ENCODE data around the gene CETN1.

CETN1 gene

DNA sequence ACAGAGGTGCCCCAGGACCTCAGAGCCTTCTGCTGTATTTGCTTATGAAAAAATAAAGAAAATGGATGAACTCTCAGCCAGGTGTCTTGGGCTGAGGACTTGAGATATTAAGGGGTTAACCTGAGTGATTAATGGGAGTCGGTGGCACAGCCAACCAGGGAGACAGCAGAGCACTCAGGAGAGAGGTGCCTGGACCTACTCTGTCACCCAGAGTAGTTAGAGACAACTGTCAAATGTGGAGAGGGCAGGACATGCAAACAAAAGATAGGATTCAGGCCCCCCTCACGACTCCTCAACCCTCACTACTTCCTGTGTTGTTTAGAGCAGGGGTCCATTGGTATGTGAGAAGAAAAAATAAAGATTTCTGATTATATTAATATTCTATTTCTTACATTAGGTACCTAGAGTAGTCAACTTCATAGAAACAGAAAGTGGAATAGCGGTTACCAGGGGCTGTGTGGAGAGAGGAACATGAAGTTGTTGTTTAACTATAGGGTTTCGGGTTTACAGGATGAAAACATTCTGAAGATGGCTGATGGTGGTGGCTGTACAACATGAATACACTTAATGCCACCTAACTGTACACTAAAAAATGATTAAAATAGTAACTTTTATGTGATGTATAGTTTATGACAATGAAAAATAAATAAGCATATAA lies 28.6 kb upstream of the CETN1 start:
- TF ChIP-seq, protein P1, sequence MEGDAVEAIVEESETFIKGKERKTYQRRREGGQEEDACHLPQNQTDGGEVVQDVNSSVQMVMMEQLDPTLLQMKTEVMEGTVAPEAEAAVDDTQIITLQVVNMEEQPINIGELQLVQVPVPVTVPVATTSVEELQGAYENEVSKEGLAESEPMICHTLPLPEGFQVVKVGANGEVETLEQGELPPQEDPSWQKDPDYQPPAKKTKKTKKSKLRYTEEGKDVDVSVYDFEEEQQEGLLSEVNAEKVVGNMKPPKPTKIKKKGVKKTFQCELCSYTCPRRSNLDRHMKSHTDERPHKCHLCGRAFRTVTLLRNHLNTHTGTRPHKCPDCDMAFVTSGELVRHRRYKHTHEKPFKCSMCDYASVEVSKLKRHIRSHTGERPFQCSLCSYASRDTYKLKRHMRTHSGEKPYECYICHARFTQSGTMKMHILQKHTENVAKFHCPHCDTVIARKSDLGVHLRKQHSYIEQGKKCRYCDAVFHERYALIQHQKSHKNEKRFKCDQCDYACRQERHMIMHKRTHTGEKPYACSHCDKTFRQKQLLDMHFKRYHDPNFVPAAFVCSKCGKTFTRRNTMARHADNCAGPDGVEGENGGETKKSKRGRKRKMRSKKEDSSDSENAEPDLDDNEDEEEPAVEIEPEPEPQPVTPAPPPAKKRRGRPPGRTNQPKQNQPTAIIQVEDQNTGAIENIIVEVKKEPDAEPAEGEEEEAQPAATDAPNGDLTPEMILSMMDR (IDR thresholded peaks at IDR 0.05; ENCODE audit: low read depth, low read length, missing control alignments): no peak
- no peak overlapping the region for H3K4me3 ChIP-seq (ENCODE audit: low read depth, low read length)
- no peak for DNase-seq (ENCODE audit: low read depth)

DNA sequence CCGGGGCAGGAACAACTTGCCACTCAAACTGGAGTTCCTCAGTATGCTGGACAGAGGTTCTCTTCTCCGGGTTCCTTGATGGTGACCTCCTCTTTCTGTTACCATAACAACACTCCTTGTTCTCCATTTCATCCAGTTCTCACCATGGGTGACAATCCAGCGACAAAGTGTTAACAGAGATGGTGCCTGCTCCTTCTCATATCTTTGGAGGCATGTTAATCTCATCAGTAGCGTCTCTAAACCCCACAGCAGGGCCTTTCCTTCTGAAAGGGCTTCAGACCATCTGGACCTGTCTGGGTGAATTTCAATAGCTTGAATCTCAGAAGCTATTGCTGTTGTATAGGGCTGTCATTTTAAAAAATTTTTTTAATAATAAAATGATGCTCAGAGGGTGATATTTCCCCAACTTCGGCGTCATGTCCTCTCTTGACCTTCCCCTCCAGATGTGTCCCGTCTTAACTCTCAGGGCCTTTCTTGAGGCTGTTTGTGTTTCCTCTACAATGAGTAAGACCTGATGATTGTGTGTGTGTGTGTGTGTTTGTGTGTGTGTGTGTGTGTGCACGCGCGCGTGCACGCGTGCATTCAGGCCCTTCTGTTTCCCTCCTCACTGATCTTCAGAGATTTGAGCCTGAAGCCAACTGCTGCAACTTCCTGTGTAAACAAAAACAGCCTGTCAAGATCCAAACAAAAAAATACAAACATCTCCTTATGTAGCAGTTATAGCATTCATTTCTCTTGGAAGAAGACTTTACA lies 24.3 kb upstream of the CETN1 start:
- no peak for DNase-seq (ENCODE audit: low read depth)
- TF ChIP-seq, protein P1 (IDR thresholded peaks at IDR 0.05; ENCODE audit: low read depth, low read length, missing control alignments): no peak
- H3K4me3 ChIP-seq (ENCODE audit: low read depth, low read length): no peak overlapping the region

DNA sequence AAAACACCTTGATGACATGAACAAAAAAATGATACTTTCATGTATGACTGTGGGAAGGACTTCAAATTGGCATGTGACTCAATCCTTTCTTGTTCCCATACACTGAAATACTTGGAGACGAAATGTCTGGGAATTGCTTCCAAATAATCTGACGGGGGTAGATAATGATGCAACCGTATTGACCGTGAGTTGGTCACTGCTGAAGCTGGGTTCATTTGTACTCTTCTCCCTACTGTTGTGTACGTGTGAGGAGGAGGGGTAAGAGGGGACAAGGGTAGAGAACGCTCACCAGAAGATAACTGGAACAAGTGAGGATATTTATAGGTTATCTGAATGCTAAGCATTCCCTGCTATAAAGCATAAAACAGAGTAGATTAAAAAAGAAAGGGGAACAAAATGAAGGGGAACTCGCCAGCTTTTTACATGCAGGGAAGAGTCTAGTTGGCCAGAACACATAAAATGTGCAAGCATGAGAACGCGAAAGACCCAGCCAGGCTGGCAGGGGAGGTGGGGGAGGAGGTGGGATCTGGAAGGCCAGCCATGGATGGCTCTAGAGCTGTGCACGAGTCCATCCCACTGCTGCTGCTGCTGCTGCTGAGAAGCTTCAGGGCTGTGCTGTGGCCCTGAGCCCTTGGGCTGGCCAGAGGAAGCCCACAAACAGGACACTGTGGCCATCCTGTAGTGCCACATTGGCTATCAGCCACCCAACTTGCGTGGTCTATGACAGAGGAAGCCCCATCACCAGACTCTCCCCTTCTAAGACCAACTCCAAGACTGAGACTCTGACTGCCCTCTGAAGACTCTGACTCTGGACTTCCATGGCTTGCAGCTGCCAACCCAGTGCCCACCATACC lies 15.2 kb upstream of the CETN1 start:
- DNase-seq (ENCODE audit: low read depth): no peak

DNA sequence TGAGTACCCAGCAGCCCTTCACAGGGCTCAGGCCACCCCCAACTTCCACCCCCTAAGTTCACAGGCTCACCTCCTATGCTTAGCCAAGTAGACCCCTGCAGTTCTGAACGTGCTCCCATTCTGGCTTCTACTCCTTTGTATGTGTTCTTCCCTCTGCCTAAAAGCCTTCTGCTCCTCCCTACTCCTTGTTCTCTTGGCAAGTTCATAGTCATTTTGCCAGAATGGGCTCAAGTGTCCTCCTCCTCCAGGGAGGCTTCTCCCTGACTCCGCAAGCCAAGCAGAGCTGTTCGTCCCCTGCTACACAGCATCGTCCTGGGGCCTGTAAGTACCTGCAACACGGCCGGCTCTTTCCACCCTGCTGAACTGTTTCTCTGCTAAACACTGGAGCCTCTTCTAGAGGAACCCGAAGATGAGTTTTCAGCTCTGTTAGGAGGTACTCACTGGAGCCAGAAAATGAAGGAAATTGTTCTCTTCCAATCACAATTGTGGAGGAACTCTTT lies 14.6 kb upstream of the CETN1 start:
- DNase-seq (ENCODE audit: low read depth): no peak
- H3K4me3 ChIP-seq (ENCODE audit: low read depth, low read length): no peak overlapping the region
- TF ChIP-seq, protein P1 (IDR thresholded peaks at IDR 0.05; ENCODE audit: low read depth, low read length, missing control alignments): no peak

More for the DNA sequence above, 15.2 kb upstream of the CETN1 start:
- TF ChIP-seq, protein P1 (IDR thresholded peaks at IDR 0.05; ENCODE audit: low read depth, low read length, missing control alignments): no peak
- H3K4me3 ChIP-seq (ENCODE audit: low read depth, low read length): no peak overlapping the region

DNA sequence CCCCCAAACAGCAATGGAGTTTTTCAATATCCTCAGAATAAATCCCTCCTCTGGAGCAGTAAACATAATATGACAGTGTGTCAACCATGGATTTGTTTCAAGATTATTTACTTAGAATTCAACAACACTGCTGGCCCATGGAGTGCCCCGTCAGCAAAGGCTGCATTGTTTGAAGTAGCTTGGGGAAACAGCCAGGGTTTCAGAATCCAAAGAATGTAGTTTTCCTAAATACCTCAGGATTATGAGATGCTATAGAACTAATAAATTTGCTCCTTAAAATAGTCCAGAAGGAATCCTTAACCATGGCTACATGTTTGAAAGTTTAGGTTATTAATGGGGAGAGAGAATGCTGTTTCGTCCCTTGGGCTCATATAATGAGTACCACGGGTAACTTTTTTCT lies 13.1 kb upstream of the CETN1 start:
- TF ChIP-seq, protein P1 (IDR thresholded peaks at IDR 0.05; ENCODE audit: low read depth, low read length, missing control alignments): no peak
- no peak for DNase-seq (ENCODE audit: low read depth)
- H3K4me3 ChIP-seq (ENCODE audit: low read depth, low read length): no peak overlapping the region

DNA sequence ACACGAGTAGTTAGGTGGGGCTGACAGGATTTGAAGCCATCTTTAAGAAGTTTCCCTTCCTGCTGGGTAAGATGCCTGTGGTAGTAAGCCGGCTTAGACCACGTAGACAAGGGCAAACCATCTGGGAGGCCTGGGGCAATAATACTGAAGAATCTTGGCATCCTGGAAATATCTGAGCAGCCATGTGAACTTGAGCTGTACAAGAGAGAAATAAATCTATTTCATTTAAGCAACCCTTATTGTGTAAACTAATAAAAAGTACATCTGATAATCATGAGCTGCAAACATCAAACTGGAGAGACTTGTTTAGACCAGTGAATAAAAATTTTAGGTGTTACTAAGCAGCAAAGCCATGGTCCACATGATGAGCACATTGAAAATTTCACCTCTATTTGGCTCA lies 11.4 kb upstream of the CETN1 start:
- no peak for DNase-seq (ENCODE audit: low read depth)
- no peak overlapping the region for H3K4me3 ChIP-seq (ENCODE audit: low read depth, low read length)
- TF ChIP-seq, protein P1 (IDR thresholded peaks at IDR 0.05; ENCODE audit: low read depth, low read length, missing control alignments): no peak

All from GM12864 (cell line).